GM18498 (cell line): ENCODE measurements around the gene PIK3C2A.
A peak's percentile ranks its signal among the peaks of the same experiment; 100 is the strongest.

ENCODE experiments used
- ATAC-seq: cut with Tn5 transposase; IDR thresholded peaks from one replicate; pipeline ENCODE4 v1.9.1; 2021; ENCODE audit warnings: mild to moderate bottlenecking, moderate library complexity; ENCODE audit not compliant: unreplicated experiment

The PIK3C2A gene

GRCh38 chr11:17218403-17218802 lies 10.6 kb upstream of the PIK3C2A start:
- no peak for ATAC-seq

DNA sequence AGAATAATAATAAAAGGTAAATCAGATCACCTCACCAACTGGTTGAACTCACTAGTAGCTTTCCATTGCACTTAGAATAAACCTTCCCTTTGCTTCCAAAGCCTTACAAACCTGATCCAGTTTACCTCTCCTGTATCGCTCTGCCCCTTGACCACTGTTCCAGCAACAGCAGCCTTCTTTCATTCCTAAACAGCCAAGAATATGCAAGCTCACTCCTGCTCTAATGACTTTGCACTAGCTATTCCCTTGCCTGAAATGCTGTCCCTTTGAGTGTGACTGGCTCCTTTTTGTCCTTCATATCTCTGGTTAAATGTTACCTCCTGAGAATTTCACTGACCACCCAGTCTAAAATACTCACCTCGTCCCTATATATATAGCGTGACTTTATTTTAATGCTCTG lies 9.6 kb upstream of the PIK3C2A start:
- ATAC-seq, result no peak

DNA sequence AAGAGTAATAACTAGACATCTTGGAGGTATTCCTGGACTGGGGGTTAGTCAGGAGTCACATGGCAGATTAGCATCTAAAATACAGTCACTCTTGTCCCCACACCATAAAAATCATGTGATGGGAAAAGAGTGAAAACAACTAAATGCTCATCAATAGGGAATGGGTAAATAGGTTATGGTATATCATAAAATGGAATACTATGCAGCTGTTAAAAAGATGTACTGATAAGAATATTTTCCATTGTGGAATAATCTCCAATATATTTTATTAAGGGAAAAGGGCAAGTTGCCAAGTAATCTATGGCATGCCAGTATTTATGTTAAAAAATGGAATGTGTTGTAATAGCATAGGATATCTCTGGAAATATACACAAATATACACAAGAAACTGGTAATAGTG lies 6.6 kb upstream of the PIK3C2A start:
- ATAC-seq, result no peak

DNA sequence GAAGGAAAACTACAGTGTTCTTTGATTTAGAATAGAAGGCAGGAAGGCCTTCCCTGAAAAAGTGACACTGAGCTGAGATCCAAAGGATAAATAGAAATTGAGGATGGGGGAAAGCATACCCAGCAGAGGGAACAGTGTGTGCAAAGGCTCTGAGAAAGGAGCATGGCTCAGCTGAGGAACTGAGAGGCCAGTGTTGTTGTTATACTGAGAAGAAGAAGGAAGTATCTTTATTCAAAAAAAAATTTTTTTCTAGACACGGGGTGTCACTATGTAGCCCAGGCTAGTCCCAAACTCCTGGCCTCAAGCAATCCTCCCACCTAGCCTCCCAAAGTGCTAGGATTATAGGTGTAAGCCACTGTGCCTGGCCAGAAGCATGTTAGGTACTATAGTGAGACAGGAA lies 3.5 kb upstream of the PIK3C2A start:
- no peak for ATAC-seq

GRCh38 chr11:17209939-17210245 lies 2.1 kb upstream of the PIK3C2A start:
- no peak for ATAC-seq

- peak; percentile 59 for ATAC-seq
These were observed 642 bp upstream of the PIK3C2A start for GRCh38 chr11:17208257-17208999.

DNA sequence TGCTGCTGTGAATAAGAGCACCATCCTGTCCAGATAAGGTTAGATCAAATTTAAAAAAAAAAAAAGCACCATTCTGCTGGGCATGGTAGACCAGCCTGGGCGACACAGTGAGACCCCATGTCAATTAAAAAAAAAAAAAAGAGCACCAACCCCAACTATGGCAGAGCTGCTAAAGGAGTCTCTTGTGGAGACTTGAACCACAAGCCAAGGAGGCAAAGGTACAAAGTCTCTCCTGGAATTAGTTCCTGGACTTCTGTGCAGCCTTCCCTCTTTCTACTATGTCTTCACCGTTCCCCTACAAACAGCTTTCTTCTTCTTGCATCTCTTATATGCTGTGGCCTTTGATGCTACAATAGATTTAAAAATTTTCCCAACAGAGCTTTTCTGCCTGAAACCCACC lies 1.3 kb downstream of the PIK3C2A start:
- no peak for ATAC-seq

GRCh38 chr11:17197431-17197898 lies 10.3 kb downstream of the PIK3C2A start:
- no peak for ATAC-seq

DNA sequence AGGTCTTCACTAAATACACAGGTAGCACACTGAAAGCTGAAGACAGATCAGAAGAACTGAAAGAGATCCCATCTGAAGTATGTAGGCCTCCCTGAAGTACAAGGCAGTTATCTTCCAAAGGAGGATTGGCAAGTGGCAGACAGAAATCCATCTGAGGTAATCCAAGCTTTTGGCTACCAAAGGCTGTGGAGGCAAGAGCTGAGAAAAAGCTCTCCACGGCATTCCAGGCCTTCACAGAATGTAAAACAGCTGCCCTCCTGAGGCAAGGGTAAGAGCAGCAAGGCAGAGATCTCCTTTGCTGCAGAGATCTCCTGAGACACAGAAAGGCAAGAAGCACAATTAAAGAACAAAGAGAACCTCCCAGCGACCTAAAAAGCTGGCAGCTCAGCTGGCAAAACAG lies 19.1 kb downstream of the PIK3C2A start:
- ATAC-seq, result no peak

GRCh38 chr11:17186932-17187692 lies 20.7 kb downstream of the PIK3C2A start:
- ATAC-seq, result no peak

GRCh38 chr11:17185938-17186337 lies 21.8 kb downstream of the PIK3C2A start:
- no peak for ATAC-seq

- ATAC-seq, result no peak
These were observed 22.8 kb downstream of the PIK3C2A start for GRCh38 chr11:17184882-17185587.

GRCh38 chr11:17183836-17184235 lies 23.9 kb downstream of the PIK3C2A start:
- ATAC-seq, result no peak

DNA sequence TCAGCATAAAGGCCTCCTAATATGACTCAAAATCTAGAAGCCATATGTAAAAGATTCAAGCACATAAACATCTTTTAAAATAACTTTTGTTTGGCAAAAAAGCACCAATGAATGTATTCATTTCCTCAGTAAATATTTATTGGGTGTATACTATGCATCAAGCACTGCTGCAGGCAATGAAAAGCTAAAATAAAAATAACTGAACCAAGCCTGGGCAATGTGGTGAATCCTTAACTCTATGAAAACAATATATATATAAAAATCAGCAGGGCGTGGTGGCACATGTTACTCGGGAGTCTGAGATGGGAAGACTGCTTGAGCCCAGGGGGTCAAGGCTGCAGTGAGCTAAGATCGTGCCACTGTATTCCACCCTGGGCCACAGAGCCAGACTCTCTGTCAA lies 27.8 kb downstream of the PIK3C2A start:
- ATAC-seq, result no peak

DNA sequence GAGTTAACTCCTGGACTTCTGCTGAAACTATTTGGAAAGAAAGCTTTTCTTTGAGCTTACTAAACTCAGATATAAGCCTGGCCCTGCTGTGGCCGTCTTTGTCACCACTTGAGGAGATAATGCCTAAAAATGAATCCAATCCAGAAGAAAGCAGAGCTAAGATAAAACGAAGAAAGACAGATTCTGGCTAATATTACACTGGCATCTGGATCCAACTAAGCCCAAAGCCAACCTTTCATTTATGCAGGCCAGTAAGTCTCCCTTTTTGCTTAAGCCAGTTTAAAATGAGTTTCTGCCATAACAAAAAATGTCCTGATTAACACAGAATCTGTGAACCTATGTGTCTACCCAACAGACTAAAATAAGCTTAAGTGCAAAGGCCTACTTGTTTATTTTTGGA lies 34.5 kb downstream of the PIK3C2A start:
- ATAC-seq, result no peak

DNA sequence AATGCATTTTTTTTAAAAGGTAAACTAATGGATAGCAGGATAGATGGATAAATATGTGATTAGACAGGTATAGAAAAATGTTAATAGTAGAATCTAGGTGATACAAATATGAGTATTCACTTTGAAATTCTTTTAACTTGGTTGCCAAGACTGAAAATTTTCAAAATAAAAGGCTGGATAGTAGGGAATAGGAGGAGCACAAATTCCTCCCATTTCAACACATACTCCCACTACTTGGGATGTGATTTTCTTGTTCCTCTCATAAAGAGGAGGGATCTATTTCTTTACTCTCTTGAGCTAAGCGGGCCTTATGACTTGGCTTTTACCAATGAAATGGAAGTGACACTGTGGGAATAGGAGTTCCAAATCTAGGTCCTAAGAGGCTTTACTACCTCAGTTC lies 35.9 kb downstream of the PIK3C2A start:
- no peak for ATAC-seq

DNA sequence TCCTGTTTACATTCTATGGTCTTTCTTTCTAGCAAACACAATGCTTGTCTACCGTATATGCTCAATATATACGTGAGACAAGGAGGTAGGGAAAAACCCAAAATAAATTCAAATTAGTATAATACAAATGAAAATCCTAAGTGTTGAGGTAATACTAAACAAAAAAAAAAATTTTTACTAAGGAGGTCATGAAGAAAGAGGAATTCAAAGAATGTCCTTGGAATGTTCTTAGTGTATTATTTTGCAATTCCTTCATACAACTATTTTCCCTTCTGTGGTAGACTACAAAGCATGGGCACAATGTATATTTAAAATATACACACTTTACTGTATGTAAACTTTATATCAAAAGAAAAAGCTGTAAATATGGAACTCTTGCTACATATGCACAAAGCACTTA lies 36.4 kb downstream of the PIK3C2A start:
- ATAC-seq, result no peak

DNA sequence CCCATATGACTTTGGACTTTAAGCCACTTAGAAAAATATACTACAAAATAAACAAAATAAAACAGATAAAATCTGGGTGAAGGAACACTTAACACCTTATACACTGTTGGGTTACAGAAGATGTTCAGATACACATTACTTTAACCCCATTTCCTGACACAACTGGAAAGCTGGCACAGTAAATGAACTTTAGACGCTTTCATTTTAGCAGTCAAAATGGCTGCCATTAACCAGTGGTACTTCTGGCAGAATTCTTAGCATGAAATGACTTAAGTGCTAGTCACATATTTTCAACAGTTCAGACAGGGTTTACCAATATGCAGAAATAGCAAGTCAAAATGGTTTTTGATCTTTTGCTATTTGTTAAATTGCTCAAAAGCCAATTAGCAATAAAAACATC lies 37.9 kb downstream of the PIK3C2A start:
- ATAC-seq, result no peak

DNA sequence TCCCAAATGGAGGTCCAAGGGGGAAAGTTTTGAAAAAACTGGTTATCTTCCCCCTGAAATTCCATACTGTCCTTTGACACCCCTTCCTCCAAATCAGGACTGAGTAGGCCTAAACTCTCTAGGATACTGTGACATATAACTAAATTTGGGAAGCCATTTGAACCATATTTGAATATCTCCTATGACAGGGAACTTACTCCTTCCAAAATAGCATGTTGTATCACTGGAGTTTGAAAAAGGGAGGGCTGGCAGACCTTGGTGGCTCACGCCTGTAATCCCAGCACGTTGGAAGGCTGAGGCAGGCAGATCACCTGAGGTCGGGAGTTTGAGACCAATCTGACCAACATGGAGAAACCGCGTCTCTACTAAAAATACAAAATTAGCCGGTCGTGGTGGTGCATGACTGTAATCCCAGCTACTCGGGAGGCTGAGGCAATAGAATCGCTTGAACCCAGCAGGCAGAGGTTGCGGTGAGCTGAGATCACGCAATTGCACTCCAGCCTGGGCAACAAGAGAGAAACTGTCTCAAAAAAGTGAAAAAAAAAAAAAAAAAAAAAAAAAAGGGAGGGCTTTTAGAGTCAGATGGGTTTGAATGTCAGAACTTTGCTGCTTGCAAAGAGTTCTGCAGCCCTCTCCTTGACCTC lies 42.4 kb downstream of the PIK3C2A start:
- ATAC-seq, result no peak

- no peak for ATAC-seq
These were observed 43.2 kb downstream of the PIK3C2A start for GRCh38 chr11:17164361-17165246.
